Lung (tissue), 12 donors: ENCODE measurements around the gene CRYAB. TPM values are rescaled to one million over a fixed set of nuclear protein-coding genes. Genes with fewer than 3 reads are reported as not detected.

Source experiments
- ATAC-seq: fragments of 200-7000 bp; cut with Tn5 transposase; one replicate; pipeline ENCODE4 v1.9.1; 2020; ENCODE audit warnings: moderate number of reproducible peaks; ENCODE audit not compliant: insufficient read depth, low FRiP score
- DNase-seq, 3 donors: peaks; one replicate each; pipeline ENCODE4 v3.0.0-alpha.2; 2013 to 2017
- H3K27ac ChIP-seq, 2 donors: one replicate each; pipeline ENCODE4 v1.5.1; 2013; ENCODE audit warnings: mild to moderate bottlenecking in 2 of 2, moderate library complexity in 2 of 2, control low read depth in 1 of 2, inconsistent platforms in 1 of 2, low read depth in 1 of 2, low read length in 1 of 2
- H3K27me3 ChIP-seq, 3 donors: one replicate each; pipeline ENCODE4 v1.5.1; 2013; ENCODE audit warnings: low read length in 2 of 3; ENCODE audit not compliant: control insufficient read depth in 3 of 3, insufficient read depth in 3 of 3
- H3K36me3 ChIP-seq, 4 donors: one replicate each; pipeline ENCODE4 v1.5.1; 2013; ENCODE audit warnings: low read length in 4 of 4, mild to moderate bottlenecking in 1 of 4, moderate library complexity in 1 of 4; ENCODE audit not compliant: control insufficient read depth in 4 of 4, insufficient read depth in 4 of 4
- H3K4me1 ChIP-seq, 5 donors: one replicate each; pipeline ENCODE4 v1.5.1; 2013; ENCODE audit warnings: low read length in 5 of 5, mild to moderate bottlenecking in 2 of 5, moderate library complexity in 1 of 5; ENCODE audit not compliant: control insufficient read depth in 5 of 5, insufficient read depth in 5 of 5
- H3K4me3 ChIP-seq: one replicate; pipeline ENCODE4 v1.5.1; 2013; ENCODE audit warnings: mild to moderate bottlenecking, control low read depth, moderate library complexity
- H3K9ac ChIP-seq, 2 donors: one replicate each; pipeline ENCODE4 v1.5.1; 2013; ENCODE audit warnings: low read length in 2 of 2, control low read depth in 1 of 2; ENCODE audit not compliant: insufficient read depth in 1 of 2
- H3K9me3 ChIP-seq, 4 donors: one replicate each; pipeline ENCODE4 v1.5.1; 2013; ENCODE audit warnings: low read length in 3 of 4, mild to moderate bottlenecking in 1 of 4, moderate library complexity in 1 of 4; ENCODE audit not compliant: control insufficient read depth in 4 of 4, insufficient read depth in 3 of 4
- CTCF ChIP-seq: IDR thresholded peaks from 2 replicates; pipeline ENCODE4 v1.5.1; 2012; ENCODE audit warnings: mild to moderate bottlenecking; ENCODE audit errors: control extremely low read depth, extremely low read depth
- WGBS, 2 donors: extraction: QIAGEN DNeasy Blood & Tissue Kit; methylation state at CpG; one replicate each; pipeline ENCODE4 v1.1.7; 2013; 5-methylcytosine and 5-hydroxymethylcytosine counted together
- polyA plus RNA-seq, 2 donors: library from polyadenylated mRNA; stranded (reverse); fragments of 200-250 nt; gene quantifications; one replicate each; pipeline ENCODE4 v1.2.1, GENCODE V29; 2013
- total RNA-seq, 2 donors: library from RNA; depleted of rRNA in 1 of 2; stranded (reverse); fragments of >200 nt in 1 of 2; gene quantifications; one replicate each; pipeline ENCODE4 v1.2.1, GENCODE V29; 2014 to 2021
- donor health status: control.
- donor health status: control.
- donor health status: Bipolar disorder and iron deficiency.
- donor health status: healthy.
- donor health status: DM: yes; HTN: yes; CAD: no.

Gene CRYAB
- total and polyA plus RNA-seq, 4 donors: 12.0 to 73.0 (median 60.8) TPM

- no peak for TF ChIP-seq CTCF
- 71 to 86% methylated on average over 4 of the region's 4 CpGs for WGBS, 2 donors
- no peak for ATAC-seq
- H3K9ac ChIP-seq: no peak overlapping the region
- no peak overlapping the region for H3K4me3 ChIP-seq
- no peaks in the 10 kb centered on the region for H3K27me3 ChIP-seq
- no peak overlapping the region for H3K27ac ChIP-seq
- DNase-seq: no peak
- H3K36me3 ChIP-seq: no peaks in the 10 kb centered on the region
- H3K4me1 ChIP-seq: peaks cover under 1 to 18% (median 5%) of the 10 kb centered on the region in 5 donors
- H3K9me3 ChIP-seq: no peaks in the 10 kb centered on the region
These were observed 18.9 kb upstream of the CRYAB start for GRCh38 chr11:111930472-111930871.

- Histone ChIP-seq H3K4me1 (peaks cover 7 to 37% (median 15%) of the 10 kb centered on the region in 5 donors), H3K4me3 (peak overlapping the region; percentile 59), H3K27ac (peak overlapping the region; percentile 88 to 95), H3K36me3 (no peaks in the 10 kb centered on the region), H3K9me3 (no peaks in the 10 kb centered on the region), H3K9ac (peak overlapping the region in 1 of 2 donors; percentile 87), H3K27me3 (no peaks in the 10 kb centered on the region)
- 1% methylated on average over 32 to 47 of the region's 47 CpGs for WGBS, 2 donors
- no peak for TF ChIP-seq CTCF
- ATAC-seq (peak; percentile 96), DNase-seq (peak; percentile 97 to 99 (median 99))
These were observed 15.2 kb upstream of the CRYAB start for GRCh38 chr11:111926505-111927391.

GRCh38 chr11:111925953-111926352, 14.4 kb upstream of the CRYAB start:
- H3K36me3 ChIP-seq: no peaks in the 10 kb centered on the region
- H3K27ac ChIP-seq: peak overlapping the region; percentile 88 to 95
- H3K4me1 ChIP-seq: peaks cover 7 to 37% (median 15%) of the 10 kb centered on the region in 5 donors
- no peak for TF ChIP-seq CTCF
- DNase-seq (no peak), ATAC-seq (no peak)
- 94 to 95% methylated on average over 16 of the region's 16 CpGs for WGBS, 2 donors
- no peaks in the 10 kb centered on the region for H3K27me3 ChIP-seq
- H3K4me3 ChIP-seq: no peak overlapping the region
- H3K9me3 ChIP-seq: no peaks in the 10 kb centered on the region
- H3K9ac ChIP-seq: no peak overlapping the region
